Thymus (tissue), 11 donors: ENCODE results near the gene PSRC1. TPM values are rescaled to one million over a fixed set of nuclear protein-coding genes. Genes with fewer than 3 reads are reported as not detected.
"Not testable (repeated sequence)": the region's sequence is repeated elsewhere in the genome, so short reads cannot be mapped to it uniquely, and the experiment has no call there.

Source experiments
- DNase-seq, 9 donors: peaks; one replicate each; pipeline ENCODE4 v3.0.0-alpha.2; 2013; ENCODE audit warnings: low spot score in 9 of 9, low read depth in 6 of 9, missing footprints in 1 of 9
- H3K27ac ChIP-seq, 2 donors: one replicate each; pipeline ENCODE4 v1.5.1; 2013; ENCODE audit warnings: control low read depth in 1 of 2, low read depth in 1 of 2, low read length in 1 of 2, mild to moderate bottlenecking in 1 of 2, moderate library complexity in 1 of 2
- H3K27me3 ChIP-seq, 2 donors: one replicate each; pipeline ENCODE4 v1.5.1; 2013; ENCODE audit warnings: low read length in 1 of 2; ENCODE audit not compliant: control insufficient read depth in 2 of 2, insufficient read depth in 1 of 2
- H3K36me3 ChIP-seq, 2 donors: one replicate each; pipeline ENCODE4 v1.5.1; 2013; ENCODE audit warnings: low read length in 1 of 2, mild to moderate bottlenecking in 1 of 2, moderate library complexity in 1 of 2; ENCODE audit not compliant: control insufficient read depth in 2 of 2, insufficient read depth in 2 of 2
- H3K4me1 ChIP-seq, 2 donors: one replicate each; pipeline ENCODE4 v1.5.1; 2013; ENCODE audit warnings: low read length in 2 of 2; ENCODE audit not compliant: control insufficient read depth in 2 of 2, insufficient read depth in 2 of 2
- H3K4me3 ChIP-seq, 2 donors: one replicate each; pipeline ENCODE4 v1.5.1; 2013; ENCODE audit warnings: low read length in 2 of 2, control low read depth in 1 of 2, mild to moderate bottlenecking in 1 of 2
- H3K9me3 ChIP-seq, 2 donors: one replicate each; pipeline ENCODE4 v1.5.1; 2013; ENCODE audit warnings: low read length in 1 of 2, mild to moderate bottlenecking in 1 of 2; ENCODE audit not compliant: control insufficient read depth in 2 of 2, insufficient read depth in 1 of 2
- WGBS: extraction: QIAGEN DNeasy Blood & Tissue Kit; methylation state at CpG from one replicate; pipeline ENCODE4 v1.1.7; 2013; 5-methylcytosine and 5-hydroxymethylcytosine counted together
- polyA plus RNA-seq: library from polyadenylated mRNA; stranded (reverse); fragments of 200-250 nt; gene quantifications from one replicate; pipeline ENCODE4 v1.2.3, GENCODE V29; 2013
- total RNA-seq: library from RNA; stranded (reverse); fragments of 120-200 nt; gene quantifications from one replicate; pipeline ENCODE4 v1.2.4, GENCODE V29; 2013
- donor health status: healthy.

PSRC1 gene
- total and polyA plus RNA-seq, 2 donors = 5.8 to 16.6 TPM

GRCh38 chr1:109290998-109291397 lies 8.1 kb upstream of the PSRC1 start:
- H3K4me3 ChIP-seq = no peak overlapping the region
- H3K27ac ChIP-seq = no peak overlapping the region
- H3K27me3 ChIP-seq = peaks cover 0 to 5% of the 10 kb centered on the region in 2 donors
- H3K9me3 ChIP-seq = no peaks in the 10 kb centered on the region
- DNase-seq = no peak
- WGBS = 72% methylated on average over 6 of the region's 6 CpGs
- no peaks in the 10 kb centered on the region for H3K36me3 ChIP-seq
- H3K4me1 ChIP-seq = no peaks in the 10 kb centered on the region

- Histone ChIP-seq H3K27ac (no peak overlapping the region), H3K36me3 (no peaks in the 10 kb centered on the region), H3K9me3 (no peaks in the 10 kb centered on the region), H3K27me3 (peaks cover 0 to 4% of the 10 kb centered on the region in 2 donors), H3K4me1 (no peaks in the 10 kb centered on the region), H3K4me3 (no peak overlapping the region)
- WGBS = 92% methylated on average over 1 of the region's 1 CpG
- no peak for DNase-seq
Measured at GRCh38 chr1:109290137-109290536, 7.2 kb upstream of the PSRC1 start.

GRCh38 chr1:109286762-109287161 lies 3.8 kb upstream of the PSRC1 start:
- not testable (repeated sequence) for H3K36me3 ChIP-seq, DNase-seq, H3K4me3 ChIP-seq, H3K27ac ChIP-seq, H3K9me3 ChIP-seq, H3K27me3 ChIP-seq
- WGBS = 98% methylated on average over 5 of the region's 5 CpGs
- peaks cover 12 to 23% of the 10 kb centered on the region in 2 donors for H3K4me1 ChIP-seq

- Histone ChIP-seq H3K4me3 (peak overlapping the region; percentile 79 to 82), H3K4me1 (peaks cover 14 to 27% of the 10 kb centered on the region in 2 donors), H3K27ac (peak overlapping the region; percentile 79 to 80), H3K9me3 (no peaks in the 10 kb centered on the region), H3K27me3 (no peaks in the 10 kb centered on the region), H3K36me3 (peaks cover 7 to 13% of the 10 kb centered on the region in 2 donors)
- WGBS = 62% methylated on average over 17 of the region's 17 CpGs
- peak in 1 of 9 donors; percentile 9 for DNase-seq
Measured at GRCh38 chr1:109283748-109284600, 1.0 kb upstream of the PSRC1 start.

- Histone ChIP-seq H3K27ac (no peak overlapping the region), H3K9me3 (peaks cover 0 to under 1% of the 10 kb centered on the region in 2 donors), H3K27me3 (no peaks in the 10 kb centered on the region), H3K36me3 (peaks cover 7 to 18% of the 10 kb centered on the region in 2 donors), H3K4me3 (peak overlapping the region; percentile 79 to 82), H3K4me1 (peaks cover 14 to 30% of the 10 kb centered on the region in 2 donors)
- no peak for DNase-seq
- 28% methylated on average over 10 of the region's 10 CpGs for WGBS
Measured at GRCh38 chr1:109282497-109282951, 421 bp downstream of the PSRC1 start.

GRCh38 chr1:109281680-109282496 lies 1.1 kb downstream of the PSRC1 start:
- WGBS = 80% methylated on average over 28 of the region's 28 CpGs
- Histone ChIP-seq H3K27me3 (no peaks in the 10 kb centered on the region), H3K4me1 (peaks cover 14 to 31% of the 10 kb centered on the region in 2 donors), H3K9me3 (peaks cover 0 to 2% of the 10 kb centered on the region in 2 donors), H3K4me3 (peak overlapping the region; percentile 79 to 82), H3K36me3 (peaks cover 7 to 18% of the 10 kb centered on the region in 2 donors), H3K27ac (no peak overlapping the region)
- no peak for DNase-seq

- H3K27me3 ChIP-seq = no peaks in the 10 kb centered on the region
- 97% methylated on average over 12 of the region's 12 CpGs for WGBS
- DNase-seq = no peak
- peaks cover 0 to 2% of the 10 kb centered on the region in 2 donors for H3K9me3 ChIP-seq
- H3K4me1 ChIP-seq = peaks cover 14 to 31% of the 10 kb centered on the region in 2 donors
- peaks cover 7 to 18% of the 10 kb centered on the region in 2 donors for H3K36me3 ChIP-seq
- no peak overlapping the region for H3K4me3 ChIP-seq
- no peak overlapping the region for H3K27ac ChIP-seq
Measured at GRCh38 chr1:109280862-109281261, 2.1 kb downstream of the PSRC1 start.

- H3K36me3 ChIP-seq = peaks cover 7 to 18% of the 10 kb centered on the region in 2 donors
- WGBS = 98% methylated on average over 5 of the region's 5 CpGs
- no peak for DNase-seq
- peaks cover 14 to 33% of the 10 kb centered on the region in 2 donors for H3K4me1 ChIP-seq
- H3K4me3 ChIP-seq = no peak overlapping the region
- no peaks in the 10 kb centered on the region for H3K27me3 ChIP-seq
- peaks cover 0 to 2% of the 10 kb centered on the region in 2 donors for H3K9me3 ChIP-seq
- no peak overlapping the region for H3K27ac ChIP-seq
Measured at GRCh38 chr1:109279615-109280278, 3.2 kb downstream of the PSRC1 start.
